Measurements from ENCODE around the gene IKZF4. TPM values are rescaled to one million over a fixed set of nuclear protein-coding genes. Genes with fewer than 3 reads are reported as not detected.

Gene IKZF4
- total RNA-seq, 1 experiment from 2014 or later = 13.9 TPM

DNA sequence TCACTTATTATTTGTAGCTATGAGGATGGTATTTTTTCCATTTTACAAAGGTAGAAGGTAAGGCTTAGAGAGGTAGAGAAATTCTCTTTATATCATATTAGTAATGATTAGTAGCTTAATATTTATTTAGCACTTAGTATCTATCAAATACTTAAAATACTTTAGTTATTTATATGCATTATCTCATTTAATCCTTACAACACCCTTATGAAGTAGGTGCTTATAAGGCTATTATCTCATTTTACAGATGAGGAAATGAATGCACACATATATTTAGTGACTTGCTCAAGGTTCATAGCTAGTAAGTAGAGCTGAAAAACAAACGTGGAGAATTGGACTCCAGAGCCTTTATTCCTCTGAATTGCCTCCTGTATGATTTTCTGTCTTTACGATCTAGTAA, 36.0 kb upstream of the IKZF4 start:
- no peaks in the 10 kb centered on the region for H3K79me2 ChIP-seq (ENCODE audit: insufficient read depth, low read length)
- WGBS (ENCODE audit: extremely low coverage, insufficient read length, low lambda C conversion rate) = no CpG with 5 or more reads among the region's 2 CpGs
- no peaks in the 10 kb centered on the region for H3K4me1 Mint-ChIP-seq

More for the DNA sequence above, 36.0 kb upstream of the IKZF4 start:
- Histone ChIP-seq H2BK15ac (ENCODE audit: low read depth, low read length) (no peak overlapping the region), H2BK12ac (ENCODE audit: insufficient read length, low read depth, low read length) (no peak overlapping the region), H2BK120ac (ENCODE audit: low read depth, low read length, poor library complexity, severe bottlenecking) (no peak overlapping the region), H3K14ac (ENCODE audit: insufficient read depth, low read length) (no peak overlapping the region), H3T11ph (ENCODE audit: low read length) (no peak overlapping the region), H3K4ac (ENCODE audit: low read depth, low read length) (no peak overlapping the region), H4K20me1 (ENCODE audit: control insufficient read depth, insufficient read depth, insufficient read length) (no peaks in the 10 kb centered on the region), H3K9me3 (ENCODE audit: control insufficient read depth, low read depth, low read length) (no peaks in the 10 kb centered on the region), H4K8ac (replicated peaks; ENCODE audit: insufficient read length, low read depth, low read length) (no peak overlapping the region), H3K18ac (ENCODE audit: insufficient read length, low read depth, low read length) (no peak overlapping the region), H2AFZ (ENCODE audit: low read length) (no peak overlapping the region), H3K23ac (ENCODE audit: insufficient read length, low read depth, low read length) (no peak overlapping the region), H3K27ac (ENCODE audit: insufficient read length, low read depth, low read length) (no peak overlapping the region), H3K4me1 (ENCODE audit: insufficient read depth, low read length) (no peaks in the 10 kb centered on the region), H2BK20ac (ENCODE audit: low read depth, low read length, poor library complexity, severe bottlenecking) (no peak overlapping the region), H4K91ac (ENCODE audit: insufficient read length, low read depth, low read length) (no peak overlapping the region), H4K5ac (ENCODE audit: insufficient read length, low read depth, low read length) (no peak overlapping the region), H2AK5ac (ENCODE audit: insufficient read length, low read length) (no peak overlapping the region), H3K4me2 (ENCODE audit: insufficient read depth, insufficient read length, low read length) (no peak overlapping the region), H3K56ac (ENCODE audit: insufficient read length, low read depth, low read length) (no peak overlapping the region), H3K23me2 (ENCODE audit: insufficient read length, low read depth, low read length, poor library complexity, severe bottlenecking) (no peaks in the 10 kb centered on the region), H3K79me1 (ENCODE audit: insufficient read depth, low read depth, low read length, poor library complexity, severe bottlenecking) (no peaks in the 10 kb centered on the region), H3K27me3 (ENCODE audit: insufficient read depth, low read length) (no peaks in the 10 kb centered on the region), H2BK5ac (ENCODE audit: insufficient read length, low read length) (no peak overlapping the region), H3K9ac (ENCODE audit: extremely low read depth, insufficient read length, low read length) (no peak overlapping the region)
- Mint-ChIP-seq H3K27ac (no peak overlapping the region), H3K4me3 (no peak overlapping the region), H3K9me3 (no peaks in the 10 kb centered on the region; a peak in 1 of 5 replicates), H3K27me3 (ENCODE audit: low read depth) (no peaks in the 10 kb centered on the region), H3K36me3 (ENCODE audit: insufficient read depth in 1 of 3, low read depth in 3 of 3) (peaks cover 21 to 69% (median 65%) of the 10 kb centered on the region in 3 experiments; a peak in 6 of 7 replicates)
- no peak for DNase-seq
- TF ChIP-seq, protein P1, sequence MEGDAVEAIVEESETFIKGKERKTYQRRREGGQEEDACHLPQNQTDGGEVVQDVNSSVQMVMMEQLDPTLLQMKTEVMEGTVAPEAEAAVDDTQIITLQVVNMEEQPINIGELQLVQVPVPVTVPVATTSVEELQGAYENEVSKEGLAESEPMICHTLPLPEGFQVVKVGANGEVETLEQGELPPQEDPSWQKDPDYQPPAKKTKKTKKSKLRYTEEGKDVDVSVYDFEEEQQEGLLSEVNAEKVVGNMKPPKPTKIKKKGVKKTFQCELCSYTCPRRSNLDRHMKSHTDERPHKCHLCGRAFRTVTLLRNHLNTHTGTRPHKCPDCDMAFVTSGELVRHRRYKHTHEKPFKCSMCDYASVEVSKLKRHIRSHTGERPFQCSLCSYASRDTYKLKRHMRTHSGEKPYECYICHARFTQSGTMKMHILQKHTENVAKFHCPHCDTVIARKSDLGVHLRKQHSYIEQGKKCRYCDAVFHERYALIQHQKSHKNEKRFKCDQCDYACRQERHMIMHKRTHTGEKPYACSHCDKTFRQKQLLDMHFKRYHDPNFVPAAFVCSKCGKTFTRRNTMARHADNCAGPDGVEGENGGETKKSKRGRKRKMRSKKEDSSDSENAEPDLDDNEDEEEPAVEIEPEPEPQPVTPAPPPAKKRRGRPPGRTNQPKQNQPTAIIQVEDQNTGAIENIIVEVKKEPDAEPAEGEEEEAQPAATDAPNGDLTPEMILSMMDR (conservative IDR thresholded peaks at IDR 0.05) = no peak
